Measurements from ENCODE around the gene NRG2.

Gene NRG2

GRCh38 chr5:139845846-139846681 lies 197.0 kb downstream of the NRG2 start:
- no peak overlapping the region for H3K4me3 ChIP-seq (ENCODE audit: control insufficient read depth, low read depth, low read length)
- TF ChIP-seq, protein P1, sequence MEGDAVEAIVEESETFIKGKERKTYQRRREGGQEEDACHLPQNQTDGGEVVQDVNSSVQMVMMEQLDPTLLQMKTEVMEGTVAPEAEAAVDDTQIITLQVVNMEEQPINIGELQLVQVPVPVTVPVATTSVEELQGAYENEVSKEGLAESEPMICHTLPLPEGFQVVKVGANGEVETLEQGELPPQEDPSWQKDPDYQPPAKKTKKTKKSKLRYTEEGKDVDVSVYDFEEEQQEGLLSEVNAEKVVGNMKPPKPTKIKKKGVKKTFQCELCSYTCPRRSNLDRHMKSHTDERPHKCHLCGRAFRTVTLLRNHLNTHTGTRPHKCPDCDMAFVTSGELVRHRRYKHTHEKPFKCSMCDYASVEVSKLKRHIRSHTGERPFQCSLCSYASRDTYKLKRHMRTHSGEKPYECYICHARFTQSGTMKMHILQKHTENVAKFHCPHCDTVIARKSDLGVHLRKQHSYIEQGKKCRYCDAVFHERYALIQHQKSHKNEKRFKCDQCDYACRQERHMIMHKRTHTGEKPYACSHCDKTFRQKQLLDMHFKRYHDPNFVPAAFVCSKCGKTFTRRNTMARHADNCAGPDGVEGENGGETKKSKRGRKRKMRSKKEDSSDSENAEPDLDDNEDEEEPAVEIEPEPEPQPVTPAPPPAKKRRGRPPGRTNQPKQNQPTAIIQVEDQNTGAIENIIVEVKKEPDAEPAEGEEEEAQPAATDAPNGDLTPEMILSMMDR (conservative IDR thresholded peaks at IDR 0.05; ENCODE audit: control insufficient read depth, insufficient read depth, low read depth, low read length), result no peak
- DNase-seq (ENCODE audit: low read depth), result no peak

- TF ChIP-seq, protein P1 (conservative IDR thresholded peaks at IDR 0.05; ENCODE audit: control insufficient read depth, insufficient read depth, low read depth, low read length), result peak; percentile 89
- DNase-seq (ENCODE audit: low read depth), result peak; percentile 67
- no peak overlapping the region for H3K4me3 ChIP-seq (ENCODE audit: control insufficient read depth, low read depth, low read length)
Observed at GRCh38 chr5:139844472-139845145, 198.5 kb downstream of the NRG2 start.

- TF ChIP-seq, protein P1 (conservative IDR thresholded peaks at IDR 0.05; ENCODE audit: control insufficient read depth, insufficient read depth, low read depth, low read length), result no peak
- H3K4me3 ChIP-seq (ENCODE audit: control insufficient read depth, low read depth, low read length), result no peak overlapping the region
- no peak for DNase-seq (ENCODE audit: low read depth)
Observed at GRCh38 chr5:139843991-139844390, 199.1 kb downstream of the NRG2 start.

GRCh38 chr5:139842321-139842720 lies 200.8 kb downstream of the NRG2 start:
- H3K4me3 ChIP-seq (ENCODE audit: control insufficient read depth, low read depth, low read length), result no peak overlapping the region
- DNase-seq (ENCODE audit: low read depth), result no peak
- TF ChIP-seq, protein P1 (conservative IDR thresholded peaks at IDR 0.05; ENCODE audit: control insufficient read depth, insufficient read depth, low read depth, low read length), result no peak

- no peak for DNase-seq (ENCODE audit: low read depth)
- TF ChIP-seq, protein P1 (conservative IDR thresholded peaks at IDR 0.05; ENCODE audit: control insufficient read depth, insufficient read depth, low read depth, low read length), result peak; percentile 7
- H3K4me3 ChIP-seq (ENCODE audit: control insufficient read depth, low read depth, low read length), result no peak overlapping the region
Observed at GRCh38 chr5:139841549-139841948, 201.6 kb downstream of the NRG2 start.

DNA sequence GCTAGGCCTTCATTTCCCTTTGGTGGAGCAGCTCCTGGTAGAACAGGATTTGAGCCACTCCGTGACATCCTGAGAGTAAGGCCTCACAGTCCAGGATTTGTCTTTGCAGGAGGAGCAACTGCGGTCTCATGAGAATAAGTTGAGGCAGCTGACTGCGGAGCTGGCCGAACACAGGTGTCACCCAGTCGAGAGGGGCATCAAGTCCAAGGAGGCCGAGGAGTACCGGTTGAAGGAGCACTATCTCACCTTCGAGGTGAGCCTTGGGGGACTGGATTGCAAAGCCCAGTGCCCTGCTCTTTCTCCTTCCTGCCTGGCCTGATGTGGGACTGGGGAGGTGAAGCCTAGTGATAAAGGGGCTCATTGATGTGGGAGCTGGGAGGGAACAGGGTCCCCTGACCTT lies 203.2 kb downstream of the NRG2 start:
- no peak for DNase-seq (ENCODE audit: low read depth)
- H3K4me3 ChIP-seq (ENCODE audit: control insufficient read depth, low read depth, low read length), result no peak overlapping the region
- TF ChIP-seq, protein P1 (conservative IDR thresholded peaks at IDR 0.05; ENCODE audit: control insufficient read depth, insufficient read depth, low read depth, low read length), result no peak

Data from fibroblast of mammary gland (primary cell).